Measurements from ENCODE around the gene TFPT.
A peak's percentile ranks its signal among the peaks of the same experiment; 100 is the strongest.

TFPT gene, protein sequence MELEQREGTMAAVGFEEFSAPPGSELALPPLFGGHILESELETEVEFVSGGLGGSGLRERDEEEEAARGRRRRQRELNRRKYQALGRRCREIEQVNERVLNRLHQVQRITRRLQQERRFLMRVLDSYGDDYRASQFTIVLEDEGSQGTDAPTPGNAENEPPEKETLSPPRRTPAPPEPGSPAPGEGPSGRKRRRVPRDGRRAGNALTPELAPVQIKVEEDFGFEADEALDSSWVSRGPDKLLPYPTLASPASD

GRCh38 chr19:54115109-54116063 is at the start of gene TFPT, which contains the start of gene PRPF31:
TSS of gene TFPT (minus strand) at chr19:54115657. CDS start at chr19:54115269, 388 bp downstream.
TSS of gene PRPF31 (plus strand) at chr19:54115754. CDS start at chr19:54118279, 2,525 bp downstream.
- peak; percentile 96 for DNase-seq (ENCODE audit: low spot score)

- no peak for DNase-seq (ENCODE audit: low spot score)
Measured at GRCh38 chr19:54165222-54165621, 49.8 kb upstream of the TFPT start.

DNA sequence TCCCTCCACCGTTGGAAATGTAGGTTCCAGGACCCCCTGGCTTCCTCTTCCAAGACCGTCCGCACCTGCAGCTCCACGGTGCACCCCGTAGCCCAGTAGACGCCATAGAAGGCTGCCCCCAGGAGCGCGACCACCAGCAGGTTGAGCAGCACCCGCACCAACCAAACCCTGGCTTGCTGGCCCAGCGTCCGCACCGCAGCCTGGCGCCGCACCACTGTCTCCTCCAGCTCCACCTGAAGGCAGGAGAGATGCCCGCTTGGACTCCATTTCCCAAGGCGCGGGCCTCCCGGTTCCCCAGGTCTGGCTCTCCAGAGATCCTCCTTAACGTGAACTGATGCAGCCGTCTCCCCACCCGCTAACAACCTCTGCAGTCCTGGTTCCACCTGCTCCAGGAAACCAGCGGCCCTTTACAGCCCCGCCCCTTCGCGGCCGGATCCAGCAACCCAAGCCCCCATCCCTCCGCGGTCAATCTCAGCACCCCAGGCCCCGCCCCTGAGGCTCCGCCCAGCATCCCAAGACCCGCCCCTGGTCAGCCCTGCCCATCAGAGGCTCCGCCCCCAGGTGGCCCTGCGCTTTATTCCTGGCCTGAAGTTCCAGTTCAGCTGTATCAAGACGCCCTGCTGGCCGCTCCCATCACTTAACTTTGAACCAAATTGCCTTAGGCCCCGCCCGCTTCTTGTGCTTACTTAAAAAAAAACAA is 49.1 kb upstream of the TFPT start:
- DNase-seq (ENCODE audit: low spot score) = peak; percentile 84

GRCh38 chr19:54162884-54163283 is 47.4 kb upstream of the TFPT start:
- DNase-seq (ENCODE audit: low spot score) = no peak

- peak; percentile 83 for DNase-seq (ENCODE audit: low spot score)
Measured at GRCh38 chr19:54162241-54162805, 46.9 kb upstream of the TFPT start.

GRCh38 chr19:54160854-54161253 is 45.4 kb upstream of the TFPT start:
- no peak for DNase-seq (ENCODE audit: low spot score)

GRCh38 chr19:54160182-54160811 is 44.8 kb upstream of the TFPT start:
- DNase-seq (ENCODE audit: low spot score) = no peak

- DNase-seq (ENCODE audit: low spot score) = peak; percentile 98
Measured at GRCh38 chr19:54159352-54160181, 44.1 kb upstream of the TFPT start, which contains the start of gene LENG1. TSS of gene LENG1 (minus strand) at chr19:54159721. CDS start at chr19:54159695, 26 bp downstream.

DNA sequence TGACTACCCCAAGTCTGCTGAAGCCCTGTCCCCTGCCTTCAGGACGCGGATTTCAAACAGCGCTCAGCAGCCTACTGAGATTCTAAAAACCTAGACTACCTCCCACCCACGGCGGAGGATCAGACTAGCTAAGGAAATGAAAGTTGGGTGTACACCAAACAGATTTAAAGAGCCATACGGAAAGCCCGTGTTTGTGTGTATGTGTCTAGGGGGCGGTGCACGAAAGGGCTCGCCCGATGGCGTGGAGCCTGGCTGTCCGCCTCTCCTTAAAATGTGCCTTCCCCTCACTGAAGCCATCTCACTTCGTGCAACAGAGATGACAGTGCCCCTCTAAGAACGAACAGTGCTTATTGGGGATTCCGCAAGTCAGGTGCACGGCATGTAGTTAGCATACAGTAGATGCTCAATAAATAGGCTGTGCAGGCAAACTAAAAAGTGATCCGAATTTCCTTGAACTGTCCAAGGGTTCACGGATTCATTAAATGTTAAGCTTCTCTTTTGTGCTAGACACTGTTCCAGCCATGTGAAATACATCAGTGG is 43.4 kb upstream of the TFPT start:
- no peak for DNase-seq (ENCODE audit: low spot score)

GRCh38 chr19:54156953-54157352 is 41.5 kb upstream of the TFPT start:
- no peak for DNase-seq (ENCODE audit: low spot score)

GRCh38 chr19:54156490-54156889 is 41.0 kb upstream of the TFPT start:
- no peak for DNase-seq (ENCODE audit: low spot score)

- no peak for DNase-seq (ENCODE audit: low spot score)
Measured at GRCh38 chr19:54155694-54156093, 40.2 kb upstream of the TFPT start.

DNA sequence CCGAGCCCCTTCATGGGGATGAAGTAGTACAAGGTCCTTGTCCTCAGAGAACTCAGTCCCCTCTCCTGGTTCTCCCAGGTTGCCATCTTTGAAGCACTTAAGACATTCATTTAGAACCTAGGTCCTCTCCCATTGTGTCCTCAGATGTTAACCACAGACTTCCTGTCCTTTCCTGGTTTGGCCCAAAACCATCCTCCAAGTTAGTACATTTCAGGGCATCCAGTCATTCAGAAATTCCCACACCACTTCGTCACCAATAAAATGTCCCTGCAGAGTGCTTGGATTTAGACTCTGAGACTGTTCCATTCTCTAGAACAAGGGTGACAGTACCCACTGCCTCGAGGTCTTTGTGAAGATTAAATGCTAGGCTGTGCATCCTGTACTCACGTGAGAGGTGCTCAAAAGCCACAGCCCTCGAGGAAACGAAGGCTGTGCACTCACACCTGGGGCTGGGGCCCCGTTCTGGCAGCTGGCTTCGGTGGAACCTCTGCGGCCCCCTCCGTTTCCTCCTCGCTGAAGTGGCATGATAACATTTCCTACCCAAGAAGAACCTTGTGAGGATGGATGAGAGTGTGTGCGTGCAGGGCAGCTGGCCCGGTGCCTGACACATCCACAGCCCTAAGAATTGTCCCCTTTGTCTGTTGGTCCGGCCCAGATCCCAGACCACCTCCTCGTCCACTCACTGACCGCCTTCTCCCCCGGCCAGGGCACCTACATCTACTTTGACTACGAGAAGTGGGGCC is 39.3 kb upstream of the TFPT start:
- no peak for DNase-seq (ENCODE audit: low spot score)

DNA sequence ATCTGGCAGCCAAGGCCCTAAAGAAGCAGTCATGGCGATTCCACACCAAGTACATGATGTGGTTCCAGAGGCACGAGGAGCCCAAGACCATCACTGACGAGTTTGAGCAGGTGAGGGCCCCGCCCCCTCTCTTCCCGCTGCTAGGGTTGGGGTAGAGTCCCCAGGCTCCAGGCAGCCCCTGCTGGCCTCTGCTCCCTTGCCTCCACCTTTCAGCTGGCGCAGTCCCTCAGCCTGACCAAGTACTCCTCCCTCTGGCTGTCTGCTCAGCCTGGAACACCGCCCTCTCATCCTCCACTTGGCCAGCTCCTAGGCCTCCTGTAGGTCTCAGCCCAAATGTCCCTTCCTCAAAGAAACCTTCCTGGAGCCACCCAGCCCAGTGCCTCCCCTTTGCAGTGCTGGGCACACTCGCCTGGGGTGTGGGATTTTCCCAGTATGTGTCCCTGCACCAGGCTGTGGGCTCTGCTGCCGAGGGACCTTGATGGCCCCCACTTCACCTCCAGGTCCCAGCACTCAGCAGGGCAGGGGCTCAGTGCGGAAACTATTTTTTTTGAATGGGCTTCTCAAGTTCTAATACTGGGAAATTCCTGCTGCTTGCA is 38.4 kb upstream of the TFPT start:
- DNase-seq (ENCODE audit: low spot score) = no peak

- no peak for DNase-seq (ENCODE audit: low spot score)
Measured at GRCh38 chr19:54152878-54153524, 37.5 kb upstream of the TFPT start.

- DNase-seq (ENCODE audit: low spot score) = no peak
Measured at GRCh38 chr19:54152267-54152666, 36.8 kb upstream of the TFPT start.

- DNase-seq (ENCODE audit: low spot score) = no peak
Measured at GRCh38 chr19:54151362-54152035, 36.0 kb upstream of the TFPT start.
